HFFc6 (cell line): ENCODE results near the gene GRM5. TPM values are rescaled to one million over a fixed set of nuclear protein-coding genes. Genes with fewer than 3 reads are reported as not detected.

Source experiments
- DNase-seq: peaks from one replicate; pipeline ENCODE4 v3.0.0-alpha.2; 2018
- H3K27ac Mint-ChIP-seq: 2 replicates; pipeline ENCODE4 v1.8.0; 2020; ENCODE audit warnings: mild to moderate bottlenecking, mixed read lengths
- H3K27me3 Mint-ChIP-seq: 2 replicates; pipeline ENCODE4 v1.8.0; 2021; ENCODE audit warnings: mild to moderate bottlenecking, moderate library complexity, mixed read lengths; ENCODE audit not compliant: insufficient read depth
- H3K36me3 Mint-ChIP-seq: 2 replicates; pipeline ENCODE4 v1.8.0; 2021; ENCODE audit warnings: low read depth, mixed read lengths
- H3K4me1 Mint-ChIP-seq: 2 replicates; pipeline ENCODE4 v1.8.0; 2020; ENCODE audit warnings: low read depth, mixed read lengths
- H3K4me3 Mint-ChIP-seq: 2 replicates; pipeline ENCODE4 v1.8.0; 2020; ENCODE audit warnings: mild to moderate bottlenecking, moderate library complexity, mixed read lengths
- H3K9me3 Mint-ChIP-seq: 2 replicates; pipeline ENCODE4 v1.8.0; 2020; ENCODE audit warnings: mild to moderate bottlenecking, mixed read lengths
- CTCF ChIP-seq: fragments of 200-600 bp; sonication (generic); IDR thresholded peaks from 2 replicates; pipeline ENCODE4 v1.5.0; 2021; ENCODE audit warnings: antibody characterized with exemption, mild to moderate bottlenecking
- total RNA-seq, 6 experiments: library from RNA; stranded (reverse); fragmentation: NEBNext Ultra II Directional; extraction: Animal tissue kit (Norgen Biotek cat#: 25700); gene quantifications; 2 replicates in 1 of 6; 3 replicates in 5 of 6; pipeline ENCODE4 v1.2.3, GENCODE V29; 2021

GRM5 gene
- total RNA-seq, 6 experiments from 2014 or later: 0.12 TPM; not detected in 5

GRCh38 chr11:88596786-88597185 lies 469.0 kb downstream of the GRM5 start:
- Mint-ChIP-seq H3K4me1 (no peaks in the 10 kb centered on the region), H3K36me3 (no peaks in the 10 kb centered on the region), H3K27me3 (no peaks in the 10 kb centered on the region), H3K9me3 (no peaks in the 10 kb centered on the region), H3K27ac (no peak overlapping the region), H3K4me3 (no peak overlapping the region)
- TF ChIP-seq CTCF: no peak
- DNase-seq: no peak

- H3K27me3 Mint-ChIP-seq: no peaks in the 10 kb centered on the region
- no peak for TF ChIP-seq CTCF
- H3K4me1 Mint-ChIP-seq: no peaks in the 10 kb centered on the region
- H3K27ac Mint-ChIP-seq: no peak overlapping the region
- no peak for DNase-seq
- H3K9me3 Mint-ChIP-seq: no peaks in the 10 kb centered on the region
- H3K36me3 Mint-ChIP-seq: no peaks in the 10 kb centered on the region
- H3K4me3 Mint-ChIP-seq: no peak overlapping the region
These were observed 471.4 kb downstream of the GRM5 start for GRCh38 chr11:88594274-88594950.

GRCh38 chr11:88590361-88590760 lies 475.4 kb downstream of the GRM5 start:
- Mint-ChIP-seq H3K27ac (no peak overlapping the region), H3K4me1 (no peaks in the 10 kb centered on the region), H3K36me3 (no peaks in the 10 kb centered on the region), H3K9me3 (no peaks in the 10 kb centered on the region), H3K4me3 (no peak overlapping the region), H3K27me3 (no peaks in the 10 kb centered on the region)
- TF ChIP-seq CTCF: no peak
- no peak for DNase-seq

GRCh38 chr11:88583251-88583650 lies 482.5 kb downstream of the GRM5 start:
- no peaks in the 10 kb centered on the region for H3K9me3 Mint-ChIP-seq
- H3K27ac Mint-ChIP-seq: no peak overlapping the region
- no peaks in the 10 kb centered on the region for H3K4me1 Mint-ChIP-seq
- DNase-seq: no peak
- no peaks in the 10 kb centered on the region; the same call in 1 of the 2 replicates for H3K27me3 Mint-ChIP-seq
- TF ChIP-seq CTCF: no peak
- no peak overlapping the region for H3K4me3 Mint-ChIP-seq
- H3K36me3 Mint-ChIP-seq: no peaks in the 10 kb centered on the region

- Mint-ChIP-seq H3K36me3 (no peaks in the 10 kb centered on the region), H3K4me3 (no peak overlapping the region), H3K4me1 (no peaks in the 10 kb centered on the region), H3K9me3 (no peaks in the 10 kb centered on the region), H3K27ac (no peak overlapping the region), H3K27me3 (no peaks in the 10 kb centered on the region; the same call in none of the 2 replicates)
- DNase-seq: no peak
- TF ChIP-seq CTCF: no peak
These were observed 486.3 kb downstream of the GRM5 start for GRCh38 chr11:88579466-88579865.
